Hepatic stellate cell (primary cell): ENCODE measurements around the gene ADARB2.

Experiments
- DNase-seq: peaks from one replicate; pipeline ENCODE4 v3.0.0; 2011; ENCODE audit warnings: low spot score

Gene ADARB2

GRCh38 chr10:1204434-1205326 is 532.6 kb downstream of the ADARB2 start:
- no peak for DNase-seq

- no peak for DNase-seq
Observed at GRCh38 chr10:1203704-1204103, 533.6 kb downstream of the ADARB2 start.

- DNase-seq, result no peak
Observed at GRCh38 chr10:1203216-1203615, 534.1 kb downstream of the ADARB2 start.

GRCh38 chr10:1202343-1202742 is 535.0 kb downstream of the ADARB2 start:
- no peak for DNase-seq

GRCh38 chr10:1200866-1201807 is 536.2 kb downstream of the ADARB2 start:
- DNase-seq, result no peak

- DNase-seq, result no peak
Observed at GRCh38 chr10:1199897-1200721, 537.2 kb downstream of the ADARB2 start.

- DNase-seq, result no peak
Observed at GRCh38 chr10:1199345-1199673, 538.0 kb downstream of the ADARB2 start.

- DNase-seq, result no peak
Observed at GRCh38 chr10:1198453-1199344, 538.6 kb downstream of the ADARB2 start.

- DNase-seq, result no peak
Observed at GRCh38 chr10:1197384-1197783, 539.9 kb downstream of the ADARB2 start.

GRCh38 chr10:1196656-1197055 is 540.7 kb downstream of the ADARB2 start:
- no peak for DNase-seq

- no peak for DNase-seq
Observed at GRCh38 chr10:1195828-1196227, 541.5 kb downstream of the ADARB2 start.

- DNase-seq, result no peak
Observed at GRCh38 chr10:1194161-1194560, 543.2 kb downstream of the ADARB2 start.

- DNase-seq, result no peak
Observed at GRCh38 chr10:1193561-1193960, 543.8 kb downstream of the ADARB2 start.

- no peak for DNase-seq
Observed at GRCh38 chr10:1191752-1192151, 545.6 kb downstream of the ADARB2 start.

- no peak for DNase-seq
Observed at GRCh38 chr10:1190791-1191490, 546.4 kb downstream of the ADARB2 start.

GRCh38 chr10:1190052-1190395 is 547.3 kb downstream of the ADARB2 start:
- no peak for DNase-seq

- no peak for DNase-seq
Observed at GRCh38 chr10:1189166-1190051, 547.9 kb downstream of the ADARB2 start.

- DNase-seq, result no peak
Observed at GRCh38 chr10:1188558-1189135, 548.7 kb downstream of the ADARB2 start.
